ENCODE measurements around the gene SLC2A13. TPM values are rescaled to one million over a fixed set of nuclear protein-coding genes. Genes with fewer than 3 reads are reported as not detected.
"Not testable (repeated sequence)": the region's sequence is repeated elsewhere in the genome, so short reads cannot be mapped to it uniquely, and the experiment has no call there.

The SLC2A13 gene
- polyA plus RNA-seq, 4 donors, result 11.7 to 17.8 (median 17.0) TPM

- no peak for DNase-seq (ENCODE audit: low read depth in 4 of 4, low spot score in 3 of 4)
Observed at GRCh38 chr12:39830171-39830570, 275.7 kb downstream of the SLC2A13 start.

- DNase-seq (ENCODE audit: low read depth in 4 of 4, low spot score in 3 of 4), result no peak
Observed at GRCh38 chr12:39824505-39825212, 281.2 kb downstream of the SLC2A13 start.

- DNase-seq (ENCODE audit: low read depth in 4 of 4, low spot score in 3 of 4), result no peak
Observed at GRCh38 chr12:39816671-39817185, 289.2 kb downstream of the SLC2A13 start.

GRCh38 chr12:39815746-39816145 is 290.1 kb downstream of the SLC2A13 start:
- DNase-seq (ENCODE audit: low read depth in 4 of 4, low spot score in 3 of 4), result no peak

GRCh38 chr12:39814626-39815025 is 291.3 kb downstream of the SLC2A13 start:
- DNase-seq (ENCODE audit: low read depth in 4 of 4, low spot score in 3 of 4), result no peak

GRCh38 chr12:39813776-39814175 is 292.1 kb downstream of the SLC2A13 start:
- DNase-seq (ENCODE audit: low read depth in 4 of 4, low spot score in 3 of 4), result no peak

GRCh38 chr12:39812456-39812855 is 293.4 kb downstream of the SLC2A13 start:
- DNase-seq (ENCODE audit: low read depth in 4 of 4, low spot score in 3 of 4), result not testable (repeated sequence)

- DNase-seq (ENCODE audit: low read depth in 4 of 4, low spot score in 3 of 4), result no peak
Observed at GRCh38 chr12:39807043-39807442, 298.8 kb downstream of the SLC2A13 start.

- no peak for DNase-seq (ENCODE audit: low read depth in 4 of 4, low spot score in 3 of 4)
Observed at GRCh38 chr12:39805651-39806050, 300.2 kb downstream of the SLC2A13 start.

- DNase-seq (ENCODE audit: low read depth in 4 of 4, low spot score in 3 of 4), result no peak
Observed at GRCh38 chr12:39804898-39805297, 301.0 kb downstream of the SLC2A13 start.

- DNase-seq (ENCODE audit: low read depth in 4 of 4, low spot score in 3 of 4), result no peak
Observed at GRCh38 chr12:39804479-39804878, 301.4 kb downstream of the SLC2A13 start.

- no peak for DNase-seq (ENCODE audit: low read depth in 4 of 4, low spot score in 3 of 4)
Observed at GRCh38 chr12:39803151-39803550, 302.7 kb downstream of the SLC2A13 start.

GRCh38 chr12:39798977-39799376 is 306.9 kb downstream of the SLC2A13 start:
- no peak for DNase-seq (ENCODE audit: low read depth in 4 of 4, low spot score in 3 of 4)

GRCh38 chr12:39798429-39798828 is 307.5 kb downstream of the SLC2A13 start:
- no peak for DNase-seq (ENCODE audit: low read depth in 4 of 4, low spot score in 3 of 4)

- no peak for DNase-seq (ENCODE audit: low read depth in 4 of 4, low spot score in 3 of 4)
Observed at GRCh38 chr12:39795481-39795880, 310.4 kb downstream of the SLC2A13 start.

GRCh38 chr12:39792938-39793337 is 312.9 kb downstream of the SLC2A13 start:
- DNase-seq (ENCODE audit: low read depth in 4 of 4, low spot score in 3 of 4), result no peak

- DNase-seq (ENCODE audit: low read depth in 4 of 4, low spot score in 3 of 4), result no peak
Observed at GRCh38 chr12:39788239-39788638, 317.6 kb downstream of the SLC2A13 start.

- not testable (repeated sequence) for DNase-seq (ENCODE audit: low read depth in 4 of 4, low spot score in 3 of 4)
Observed at GRCh38 chr12:39785814-39786213, 320.1 kb downstream of the SLC2A13 start.

- DNase-seq (ENCODE audit: low read depth in 4 of 4, low spot score in 3 of 4), result no peak
Observed at GRCh38 chr12:39782026-39782545, 323.8 kb downstream of the SLC2A13 start.

- DNase-seq (ENCODE audit: low read depth in 4 of 4, low spot score in 3 of 4), result no peak
Observed at GRCh38 chr12:39780913-39781446, 324.9 kb downstream of the SLC2A13 start.

- peak in 1 of 4 donors; percentile 3 for DNase-seq (ENCODE audit: low read depth in 4 of 4, low spot score in 3 of 4)
Observed at GRCh38 chr12:39780411-39780912, 325.4 kb downstream of the SLC2A13 start.
